ENCODE measurements around the gene LRRTM4. TPM values are rescaled to one million over a fixed set of nuclear protein-coding genes. Genes with fewer than 3 reads are reported as not detected.

The LRRTM4 gene
- total and polyA plus RNA-seq, 2 experiments from 2014 or later, result 0.44 to 6.5 TPM

DNA sequence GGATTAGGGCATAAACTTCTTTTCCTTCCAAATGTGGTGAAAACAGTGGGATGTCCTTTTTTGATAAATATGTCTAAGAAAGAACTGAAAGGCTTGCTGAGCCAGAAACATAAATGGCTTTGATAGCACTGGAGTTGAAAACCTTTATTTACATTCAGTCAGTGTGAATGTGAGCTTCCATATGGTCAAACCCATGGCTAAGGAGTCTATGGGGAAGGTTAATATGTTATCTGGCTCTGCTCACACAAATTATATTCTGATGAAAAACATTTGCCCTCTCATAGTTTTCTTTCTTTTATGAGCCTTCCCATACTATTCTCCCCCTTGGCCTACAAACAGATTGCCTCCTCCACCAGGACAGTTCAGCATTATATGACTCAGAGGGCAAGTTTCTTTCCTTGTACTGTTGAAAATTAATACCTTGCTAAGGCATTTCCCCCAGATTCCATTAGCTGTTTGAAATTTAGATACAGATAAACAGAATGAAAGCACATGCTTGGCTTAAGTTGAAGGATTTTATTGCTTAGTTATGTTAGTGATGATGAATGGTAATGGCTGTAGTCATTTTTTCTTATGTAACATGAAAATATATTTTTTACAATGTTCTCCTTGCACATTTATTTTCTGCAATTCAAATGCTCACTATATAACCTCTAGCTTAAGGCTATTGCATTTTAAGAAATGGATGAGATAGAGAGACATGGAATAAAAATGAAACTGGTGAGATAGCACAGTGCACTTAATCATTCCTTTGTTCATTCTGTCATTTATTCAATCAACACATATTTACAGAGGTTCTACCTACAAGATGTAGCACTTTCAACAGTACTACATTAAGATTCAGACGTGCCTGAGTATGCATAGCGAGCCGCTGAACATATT lies 544.1 kb downstream of the LRRTM4 start:
- no peak overlapping the region for H3K27ac ChIP-seq

DNA sequence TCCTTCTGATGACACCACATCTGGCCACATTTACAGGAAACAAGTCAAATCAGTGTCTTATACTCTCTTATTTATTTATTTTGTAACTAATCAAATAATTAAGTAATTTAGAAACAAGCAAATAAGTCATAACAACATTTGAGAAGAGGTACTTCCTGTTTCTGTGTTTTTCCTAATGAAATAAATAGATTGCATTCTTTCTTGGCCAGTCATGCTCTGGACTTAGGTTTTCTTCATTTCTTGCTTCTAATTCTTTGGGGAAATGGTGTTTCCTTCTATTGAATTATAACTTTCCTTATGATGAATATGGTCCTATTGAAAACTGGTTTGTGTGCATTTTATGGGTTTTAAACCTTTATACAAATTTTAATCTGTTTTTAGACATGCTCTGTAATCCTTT lies 546.4 kb downstream of the LRRTM4 start:
- Histone ChIP-seq H3K27me3 (no peaks in the 10 kb centered on the region), H3K4me1 (ENCODE audit: insufficient read depth) (peaks cover 7% of the 10 kb centered on the region), H2AFZ (no peak overlapping the region), H3K9me2 (replicated peaks; ENCODE audit: insufficient read depth) (no peaks in the 10 kb centered on the region), H3K4me2 (no peak overlapping the region), H3K4me3 (no peak overlapping the region), H3K36me3 (replicated peaks; ENCODE audit: insufficient read depth, low read depth) (no peaks in the 10 kb centered on the region), H4K20me1 (ENCODE audit: insufficient read depth, poor library complexity, severe bottlenecking) (no peaks in the 10 kb centered on the region), H3K27ac (no peak overlapping the region), H3K9me3 (ENCODE audit: low read depth) (no peaks in the 10 kb centered on the region), H3K79me2 (no peaks in the 10 kb centered on the region)
- TF ChIP-seq, protein P1, sequence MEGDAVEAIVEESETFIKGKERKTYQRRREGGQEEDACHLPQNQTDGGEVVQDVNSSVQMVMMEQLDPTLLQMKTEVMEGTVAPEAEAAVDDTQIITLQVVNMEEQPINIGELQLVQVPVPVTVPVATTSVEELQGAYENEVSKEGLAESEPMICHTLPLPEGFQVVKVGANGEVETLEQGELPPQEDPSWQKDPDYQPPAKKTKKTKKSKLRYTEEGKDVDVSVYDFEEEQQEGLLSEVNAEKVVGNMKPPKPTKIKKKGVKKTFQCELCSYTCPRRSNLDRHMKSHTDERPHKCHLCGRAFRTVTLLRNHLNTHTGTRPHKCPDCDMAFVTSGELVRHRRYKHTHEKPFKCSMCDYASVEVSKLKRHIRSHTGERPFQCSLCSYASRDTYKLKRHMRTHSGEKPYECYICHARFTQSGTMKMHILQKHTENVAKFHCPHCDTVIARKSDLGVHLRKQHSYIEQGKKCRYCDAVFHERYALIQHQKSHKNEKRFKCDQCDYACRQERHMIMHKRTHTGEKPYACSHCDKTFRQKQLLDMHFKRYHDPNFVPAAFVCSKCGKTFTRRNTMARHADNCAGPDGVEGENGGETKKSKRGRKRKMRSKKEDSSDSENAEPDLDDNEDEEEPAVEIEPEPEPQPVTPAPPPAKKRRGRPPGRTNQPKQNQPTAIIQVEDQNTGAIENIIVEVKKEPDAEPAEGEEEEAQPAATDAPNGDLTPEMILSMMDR (IDR thresholded peaks at IDR 0.05; ENCODE audit: poor library complexity), result no peak
- TF ChIP-seq EZH2phosphoT487 (IDR thresholded peaks at IDR 0.05; ENCODE audit: low read depth, severe bottlenecking, unreplicated experiment) (no peak), EZH2 (IDR thresholded peaks at IDR 0.05; ENCODE audit: borderline replicate concordance) (no peak)
- no peak for DNase-seq (ENCODE audit: low spot score)

More for the DNA sequence above, 544.1 kb downstream of the LRRTM4 start:
- Histone ChIP-seq H3K9me3 (ENCODE audit: low read depth) (no peaks in the 10 kb centered on the region), H3K27me3 (no peaks in the 10 kb centered on the region), H3K9me2 (replicated peaks; ENCODE audit: insufficient read depth) (no peaks in the 10 kb centered on the region), H3K4me1 (ENCODE audit: insufficient read depth) (peaks cover 7% of the 10 kb centered on the region), H3K79me2 (no peaks in the 10 kb centered on the region), H3K4me2 (no peak overlapping the region), H3K36me3 (replicated peaks; ENCODE audit: insufficient read depth, low read depth) (no peaks in the 10 kb centered on the region), H4K20me1 (ENCODE audit: insufficient read depth, poor library complexity, severe bottlenecking) (no peaks in the 10 kb centered on the region), H2AFZ (no peak overlapping the region), H3K4me3 (no peak overlapping the region)
- 87% methylated on average over 3 of the region's 3 CpGs for WGBS (ENCODE audit: low lambda C conversion rate, missing lambda C conversion rate)
- TF ChIP-seq EZH2phosphoT487 (IDR thresholded peaks at IDR 0.05; ENCODE audit: low read depth, severe bottlenecking, unreplicated experiment) (no peak), EZH2 (IDR thresholded peaks at IDR 0.05; ENCODE audit: borderline replicate concordance) (no peak)
- TF ChIP-seq, protein P1 (IDR thresholded peaks at IDR 0.05; ENCODE audit: poor library complexity), result no peak
- peak; percentile 19 for DNase-seq (ENCODE audit: low spot score)

DNA sequence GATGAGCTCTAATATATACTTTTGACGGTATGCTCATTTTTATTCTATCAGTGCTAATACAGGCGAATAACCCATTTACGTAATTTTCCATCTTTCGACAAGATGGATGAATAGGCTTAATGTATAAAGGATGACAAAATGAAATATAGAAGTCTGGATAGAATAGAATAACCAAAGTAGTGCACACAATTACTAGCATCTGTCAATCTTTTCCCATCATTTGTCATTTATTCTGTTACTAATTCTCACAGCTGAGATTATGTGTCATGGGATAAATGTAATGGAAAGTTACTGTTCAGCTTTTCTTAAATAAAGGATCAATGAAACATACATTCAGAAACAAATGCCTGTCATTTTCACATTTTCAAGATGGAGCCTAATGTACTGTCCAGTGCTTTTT lies 548.6 kb downstream of the LRRTM4 start:
- Histone ChIP-seq H3K79me2 (no peaks in the 10 kb centered on the region), H3K9me3 (ENCODE audit: low read depth) (no peaks in the 10 kb centered on the region), H2AFZ (no peak overlapping the region), H3K4me2 (no peak overlapping the region), H3K4me3 (no peak overlapping the region), H3K36me3 (replicated peaks; ENCODE audit: insufficient read depth, low read depth) (no peaks in the 10 kb centered on the region), H3K27ac (no peak overlapping the region), H4K20me1 (ENCODE audit: insufficient read depth, poor library complexity, severe bottlenecking) (no peaks in the 10 kb centered on the region), H3K9me2 (replicated peaks; ENCODE audit: insufficient read depth) (no peaks in the 10 kb centered on the region), H3K27me3 (no peaks in the 10 kb centered on the region), H3K4me1 (ENCODE audit: insufficient read depth) (peaks cover 7% of the 10 kb centered on the region)
- no peak for DNase-seq (ENCODE audit: low spot score)
- WGBS (ENCODE audit: low lambda C conversion rate, missing lambda C conversion rate), result 97% methylated on average over 4 of the region's 4 CpGs
- TF ChIP-seq EZH2phosphoT487 (IDR thresholded peaks at IDR 0.05; ENCODE audit: low read depth, severe bottlenecking, unreplicated experiment), result no peak
- no peak for TF ChIP-seq EZH2 (IDR thresholded peaks at IDR 0.05; ENCODE audit: borderline replicate concordance)
- TF ChIP-seq, protein P1 (IDR thresholded peaks at IDR 0.05; ENCODE audit: poor library complexity), result no peak

Data from hepatocyte (in vitro differentiated cells).